GM12878 (cell line): ENCODE measurements around the gene MYBPC1.

ENCODE experiments used
- BRCA1 ChIP-seq: IDR thresholded peaks from 2 replicates; pipeline ENCODE4 v1.6.1; 2011; ENCODE audit warnings: low read depth, low read length, improper control_type of control experiment
- EP300 ChIP-seq, 2 experiments: fragments of 150-350 bp in 1 of 2; IDR thresholded peaks; 2 replicates each; pipeline ENCODE4 v1.6.1; 2011 to 2012; ENCODE audit warnings: low read depth in 2 of 2, low read length in 2 of 2, borderline replicate concordance in 1 of 2, improper control_type of control experiment in 1 of 2, inconsistent platforms in 1 of 2; ENCODE audit not compliant: control insufficient read depth in 1 of 2
- ESRRA ChIP-seq: IDR thresholded peaks from 2 replicates; pipeline ENCODE4 v1.6.1; 2012; ENCODE audit warnings: mild to moderate bottlenecking, low read length, improper control_type of control experiment
- GABPA ChIP-seq: IDR thresholded peaks from 2 replicates; pipeline ENCODE4 v1.6.1; 2014; ENCODE audit warnings: antibody characterized with exemption, low read depth, mild to moderate bottlenecking, inconsistent platforms
- HCFC1 ChIP-seq: fragments of 150-350 bp; IDR thresholded peaks from 2 replicates; pipeline ENCODE4 v1.6.1; 2014; ENCODE audit warnings: low read length
- KDM1A ChIP-seq: fragments of 200-600 bp; sonication (generic); IDR thresholded peaks from 2 replicates; pipeline ENCODE4 v1.6.1; 2016; ENCODE audit warnings: borderline replicate concordance
- POLR2A ChIP-seq: IDR thresholded peaks from 2 replicates; pipeline ENCODE4 v1.6.1; 2011; ENCODE audit warnings: low read depth, mild to moderate bottlenecking, low read length
- SMAD1 ChIP-seq: fragments of 450-650 bp; IDR thresholded peaks from 2 replicates; pipeline ENCODE4 v1.6.1; 2018; ENCODE audit warnings: mild to moderate bottlenecking, low read depth; ENCODE audit not compliant: partially characterized antibody
- SMC3 ChIP-seq: IDR thresholded peaks from 2 replicates; pipeline ENCODE4 v1.6.1; 2011; ENCODE audit warnings: low read length, improper control_type of control experiment, borderline replicate concordance
- SP1 ChIP-seq: IDR thresholded peaks from one replicate; pipeline ENCODE4 v1.6.1; 2011; ENCODE audit warnings: low read depth, low read length
- SUZ12 ChIP-seq: fragments of 200-600 bp; sonication (generic); IDR thresholded peaks from one replicate; pipeline ENCODE4 v1.6.1; 2018; ENCODE audit warnings: antibody characterized with exemption, mild to moderate bottlenecking; ENCODE audit not compliant: unreplicated experiment
- TCF7 ChIP-seq: IDR thresholded peaks from 2 replicates; pipeline ENCODE4 v1.6.1; 2014; ENCODE audit warnings: antibody characterized with exemption, borderline replicate concordance
- TF ChIP-seq, protein P1 (sequence below): IDR thresholded peaks from 2 replicates; pipeline ENCODE4 v1.6.1; 2012; ENCODE audit warnings: mild to moderate bottlenecking, low read depth, low read length
- TF ChIP-seq, protein P2 (sequence below), 3 experiments: IDR thresholded peaks in 2 of 3; conservative IDR thresholded peaks in 1 of 3; 2 replicates each; pipeline ENCODE4 v1.5.1; 2011; ENCODE audit warnings: low read depth in 3 of 3, low read length in 3 of 3, mild to moderate bottlenecking in 3 of 3, control low read depth in 2 of 3, moderate library complexity in 2 of 3, inconsistent platforms in 1 of 3, mixed read lengths in 1 of 3; ENCODE audit not compliant: control insufficient read depth in 2 of 3, insufficient read depth in 1 of 3; ENCODE audit errors: extremely low read depth in 1 of 3

DNA sequence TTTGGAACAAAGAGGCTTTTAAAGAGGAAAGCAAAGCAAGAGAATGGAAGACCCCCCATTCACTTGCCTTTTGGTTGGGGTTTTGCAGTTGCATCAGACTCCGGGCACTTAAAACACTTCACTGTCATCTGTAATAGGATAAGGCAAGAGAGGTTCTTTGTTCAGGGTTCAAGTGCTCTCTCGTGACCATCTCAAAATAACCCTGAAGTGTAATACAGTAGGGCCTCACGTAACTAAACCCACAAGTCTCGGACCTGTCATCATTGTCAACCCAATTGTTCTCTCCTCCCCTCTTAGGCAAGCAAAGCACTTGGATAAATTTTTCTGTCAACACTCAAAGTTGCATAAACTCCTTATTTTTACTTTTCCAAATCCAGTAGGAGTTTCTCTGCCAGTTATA is 26.9 kb upstream of the MYBPC1 start:
- TF ChIP-seq KDM1A = no peak
- TF ChIP-seq SMC3 = no peak
- TF ChIP-seq TCF7 = no peak
- TF ChIP-seq ESRRA = no peak
- TF ChIP-seq HCFC1 = no peak
- no peak for TF ChIP-seq BRCA1
- TF ChIP-seq, protein P1, sequence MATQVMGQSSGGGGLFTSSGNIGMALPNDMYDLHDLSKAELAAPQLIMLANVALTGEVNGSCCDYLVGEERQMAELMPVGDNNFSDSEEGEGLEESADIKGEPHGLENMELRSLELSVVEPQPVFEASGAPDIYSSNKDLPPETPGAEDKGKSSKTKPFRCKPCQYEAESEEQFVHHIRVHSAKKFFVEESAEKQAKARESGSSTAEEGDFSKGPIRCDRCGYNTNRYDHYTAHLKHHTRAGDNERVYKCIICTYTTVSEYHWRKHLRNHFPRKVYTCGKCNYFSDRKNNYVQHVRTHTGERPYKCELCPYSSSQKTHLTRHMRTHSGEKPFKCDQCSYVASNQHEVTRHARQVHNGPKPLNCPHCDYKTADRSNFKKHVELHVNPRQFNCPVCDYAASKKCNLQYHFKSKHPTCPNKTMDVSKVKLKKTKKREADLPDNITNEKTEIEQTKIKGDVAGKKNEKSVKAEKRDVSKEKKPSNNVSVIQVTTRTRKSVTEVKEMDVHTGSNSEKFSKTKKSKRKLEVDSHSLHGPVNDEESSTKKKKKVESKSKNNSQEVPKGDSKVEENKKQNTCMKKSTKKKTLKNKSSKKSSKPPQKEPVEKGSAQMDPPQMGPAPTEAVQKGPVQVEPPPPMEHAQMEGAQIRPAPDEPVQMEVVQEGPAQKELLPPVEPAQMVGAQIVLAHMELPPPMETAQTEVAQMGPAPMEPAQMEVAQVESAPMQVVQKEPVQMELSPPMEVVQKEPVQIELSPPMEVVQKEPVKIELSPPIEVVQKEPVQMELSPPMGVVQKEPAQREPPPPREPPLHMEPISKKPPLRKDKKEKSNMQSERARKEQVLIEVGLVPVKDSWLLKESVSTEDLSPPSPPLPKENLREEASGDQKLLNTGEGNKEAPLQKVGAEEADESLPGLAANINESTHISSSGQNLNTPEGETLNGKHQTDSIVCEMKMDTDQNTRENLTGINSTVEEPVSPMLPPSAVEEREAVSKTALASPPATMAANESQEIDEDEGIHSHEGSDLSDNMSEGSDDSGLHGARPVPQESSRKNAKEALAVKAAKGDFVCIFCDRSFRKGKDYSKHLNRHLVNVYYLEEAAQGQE = no peak
- no peak for TF ChIP-seq POLR2A
- TF ChIP-seq GABPA = no peak
- TF ChIP-seq, protein P2, sequence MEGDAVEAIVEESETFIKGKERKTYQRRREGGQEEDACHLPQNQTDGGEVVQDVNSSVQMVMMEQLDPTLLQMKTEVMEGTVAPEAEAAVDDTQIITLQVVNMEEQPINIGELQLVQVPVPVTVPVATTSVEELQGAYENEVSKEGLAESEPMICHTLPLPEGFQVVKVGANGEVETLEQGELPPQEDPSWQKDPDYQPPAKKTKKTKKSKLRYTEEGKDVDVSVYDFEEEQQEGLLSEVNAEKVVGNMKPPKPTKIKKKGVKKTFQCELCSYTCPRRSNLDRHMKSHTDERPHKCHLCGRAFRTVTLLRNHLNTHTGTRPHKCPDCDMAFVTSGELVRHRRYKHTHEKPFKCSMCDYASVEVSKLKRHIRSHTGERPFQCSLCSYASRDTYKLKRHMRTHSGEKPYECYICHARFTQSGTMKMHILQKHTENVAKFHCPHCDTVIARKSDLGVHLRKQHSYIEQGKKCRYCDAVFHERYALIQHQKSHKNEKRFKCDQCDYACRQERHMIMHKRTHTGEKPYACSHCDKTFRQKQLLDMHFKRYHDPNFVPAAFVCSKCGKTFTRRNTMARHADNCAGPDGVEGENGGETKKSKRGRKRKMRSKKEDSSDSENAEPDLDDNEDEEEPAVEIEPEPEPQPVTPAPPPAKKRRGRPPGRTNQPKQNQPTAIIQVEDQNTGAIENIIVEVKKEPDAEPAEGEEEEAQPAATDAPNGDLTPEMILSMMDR (IDR thresholded peaks at IDR 0.05 in 2 of 3, conservative IDR thresholded peaks at IDR 0.05 in 1 of 3; ENCODE audit: control insufficient read depth in 2 of 3, extremely low read depth in 1 of 3, insufficient read depth in 1 of 3, low read depth in 3 of 3, low read length in 3 of 3) = no peak
- TF ChIP-seq SMAD1 = no peak
- TF ChIP-seq SP1 = no peak
- no peak for TF ChIP-seq SUZ12
- TF ChIP-seq EP300 (IDR thresholded peaks at IDR 0.05; ENCODE audit: borderline replicate concordance in 1 of 2, control insufficient read depth in 1 of 2, low read depth in 2 of 2, low read length in 2 of 2) = no peak
